ENCODE results near the gene TIMM23.
"Not testable (repeated sequence)": the region's sequence is repeated elsewhere in the genome, so short reads cannot be mapped to it uniquely, and the experiment has no call there.

DNA sequence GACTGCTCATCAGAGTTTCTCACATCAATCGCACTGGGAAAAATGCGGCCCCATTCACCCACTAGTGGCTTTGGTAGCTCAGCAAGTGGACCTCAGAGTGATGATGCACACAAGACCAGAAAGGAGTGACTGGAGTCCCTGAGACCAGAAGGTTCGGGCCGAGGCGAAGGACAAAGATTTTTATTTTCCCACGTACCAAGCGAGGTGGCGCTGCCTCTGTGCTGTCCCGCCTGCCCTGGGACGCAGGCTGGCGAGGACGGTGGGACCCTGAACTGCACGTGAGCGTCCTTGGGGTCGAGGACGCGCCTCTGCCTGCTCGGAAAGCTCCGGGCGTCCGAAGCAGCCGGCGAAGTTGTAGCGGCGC is 565 bp upstream of the TIMM23 start:
- TF ChIP-seq, protein P1, sequence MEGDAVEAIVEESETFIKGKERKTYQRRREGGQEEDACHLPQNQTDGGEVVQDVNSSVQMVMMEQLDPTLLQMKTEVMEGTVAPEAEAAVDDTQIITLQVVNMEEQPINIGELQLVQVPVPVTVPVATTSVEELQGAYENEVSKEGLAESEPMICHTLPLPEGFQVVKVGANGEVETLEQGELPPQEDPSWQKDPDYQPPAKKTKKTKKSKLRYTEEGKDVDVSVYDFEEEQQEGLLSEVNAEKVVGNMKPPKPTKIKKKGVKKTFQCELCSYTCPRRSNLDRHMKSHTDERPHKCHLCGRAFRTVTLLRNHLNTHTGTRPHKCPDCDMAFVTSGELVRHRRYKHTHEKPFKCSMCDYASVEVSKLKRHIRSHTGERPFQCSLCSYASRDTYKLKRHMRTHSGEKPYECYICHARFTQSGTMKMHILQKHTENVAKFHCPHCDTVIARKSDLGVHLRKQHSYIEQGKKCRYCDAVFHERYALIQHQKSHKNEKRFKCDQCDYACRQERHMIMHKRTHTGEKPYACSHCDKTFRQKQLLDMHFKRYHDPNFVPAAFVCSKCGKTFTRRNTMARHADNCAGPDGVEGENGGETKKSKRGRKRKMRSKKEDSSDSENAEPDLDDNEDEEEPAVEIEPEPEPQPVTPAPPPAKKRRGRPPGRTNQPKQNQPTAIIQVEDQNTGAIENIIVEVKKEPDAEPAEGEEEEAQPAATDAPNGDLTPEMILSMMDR (IDR thresholded peaks at IDR 0.05), result not testable (repeated sequence)
- not testable (repeated sequence) for TF ChIP-seq POLR2A (IDR thresholded peaks at IDR 0.05)

Data from Peyer's patch (tissue), 4 donors.